SK-N-SH (cell line): ENCODE results near the gene RPH3AL. TPM values are rescaled to one million over a fixed set of nuclear protein-coding genes. Genes with fewer than 3 reads are reported as not detected.

ENCODE experiments used
- CTCF ChIA-PET: fragments of 300-600, 350-600 bp; formaldehyde crosslinking; extraction: SDS; loops from one replicate; lab custom pipeline; 2021; lab: Yijun Ruan, JAX
- POLR2A ChIA-PET: fragments of 350-600 bp; sonication (Branson Sonifier 250); formaldehyde crosslinking; extraction: SDS; loops from one replicate; lab custom pipeline; 2020; ENCODE audit warnings: antibody characterized with exemption, inconsistent platforms; lab: Yijun Ruan, JAX
- DNase-seq: peaks from one replicate; pipeline ENCODE4 v3.0.0; 2012
- H2AFZ ChIP-seq: fragments of 200-600 bp; sonication (generic); 2 replicates; pipeline ENCODE4 v1.8.1; 2016; ENCODE audit warnings: antibody characterized with exemption, mild to moderate bottlenecking, low read depth
- H3F3A ChIP-seq: fragments of 200-600 bp; sonication (generic); replicated peaks from 2 replicates; pipeline ENCODE3; 2016; ENCODE audit warnings: antibody characterized with exemption, mild to moderate bottlenecking; ENCODE audit not compliant: insufficient read depth
- H3K27ac ChIP-seq, 2 experiments: fragments of 200-500 bp in 1 of 2; fragments of 200-600 bp in 1 of 2; sonication (Bioruptor generic) in 1 of 2; sonication (generic), shearing (Covaris generic) in 1 of 2; 2 replicates each; pipeline versions ENCODE4 v1.5.1 to v1.6.1; 2014 to 2016; ENCODE audit warnings: low read depth in 2 of 2, inconsistent platforms in 1 of 2, low read length in 1 of 2, mild to moderate bottlenecking in 1 of 2, mixed read lengths in 1 of 2
- H3K27me3 ChIP-seq: fragments of 200-600 bp; sonication (generic), shearing (Covaris generic); 2 replicates; pipeline ENCODE4 v1.6.1; 2016; ENCODE audit warnings: mixed run types; ENCODE audit not compliant: insufficient read depth
- H3K36me3 ChIP-seq, 2 experiments: fragments of 200-500 bp in 1 of 2; fragments of 200-600 bp in 1 of 2; sonication (Bioruptor generic) in 1 of 2; sonication (generic) in 1 of 2; replicated peaks in 1 of 2; 2 replicates each; pipeline versions ENCODE3 to v1.5.1; 2014 to 2016; ENCODE audit warnings: low read length in 1 of 2, mild to moderate bottlenecking in 1 of 2; ENCODE audit not compliant: insufficient read depth in 2 of 2, control insufficient read depth in 1 of 2
- H3K4me1 ChIP-seq, 2 experiments: fragments of 200-500 bp in 1 of 2; fragments of 200-600 bp in 1 of 2; sonication (Bioruptor generic) in 1 of 2; sonication (generic), shearing (Covaris generic) in 1 of 2; 2 replicates each; pipeline versions ENCODE4 v1.5.1 to v1.6.1; 2014 to 2016; ENCODE audit warnings: low read depth in 1 of 2, low read length in 1 of 2, mixed run types in 1 of 2; ENCODE audit not compliant: insufficient read depth in 2 of 2, control insufficient read depth in 1 of 2
- H3K4me2 ChIP-seq: fragments of 200-600 bp; sonication (generic), shearing (Covaris generic); 2 replicates; pipeline ENCODE4 v1.6.1; 2017; ENCODE audit warnings: mixed run types
- H3K4me3 ChIP-seq, 2 experiments: fragments of 200-500 bp in 1 of 2; fragments of 200-600 bp in 1 of 2; sonication (Bioruptor generic) in 1 of 2; sonication (generic), shearing (Covaris generic) in 1 of 2; 2 replicates each; pipeline versions ENCODE4 v1.5.1 to v1.8.1; 2014 to 2016; ENCODE audit warnings: low read depth in 2 of 2, inconsistent platforms in 1 of 2, low read length in 1 of 2, mild to moderate bottlenecking in 1 of 2, mixed read lengths in 1 of 2, moderate library complexity in 1 of 2
- H3K79me2 ChIP-seq: fragments of 200-600 bp; sonication (generic); 2 replicates; pipeline ENCODE4 v1.8.1; 2017; ENCODE audit warnings: mild to moderate bottlenecking; ENCODE audit not compliant: insufficient read depth
- H3K9ac ChIP-seq: fragments of 200-600 bp; sonication (generic); 2 replicates; pipeline ENCODE4 v1.6.1; 2017; ENCODE audit warnings: mixed run types
- H3K9me2 ChIP-seq: fragments of 200-600 bp; sonication (generic); 2 replicates; pipeline ENCODE4 v1.6.1; 2017; ENCODE audit warnings: mixed run types
- H3K9me3 ChIP-seq: fragments of 200-600 bp; sonication (generic); 2 replicates; pipeline ENCODE4 v1.6.1; 2017; ENCODE audit warnings: mixed run types, mild to moderate bottlenecking, moderate library complexity
- H4K20me1 ChIP-seq: fragments of 200-600 bp; sonication (generic); 2 replicates; pipeline ENCODE4 v1.6.1; 2017; ENCODE audit warnings: mild to moderate bottlenecking, mixed run types; ENCODE audit not compliant: insufficient read depth
- CHD2 ChIP-seq: fragments of 150-350 bp; IDR thresholded peaks from 2 replicates; pipeline ENCODE4 v1.6.1; 2018; ENCODE audit warnings: low read length; ENCODE audit not compliant: partially characterized antibody
- ELF1 ChIP-seq: IDR thresholded peaks from 2 replicates; pipeline ENCODE4 v1.4.0; 2012
- FOXJ3 ChIP-seq: sonication (generic); formaldehyde crosslinking; IDR thresholded peaks from 2 replicates; pipeline ENCODE4 v1.5.1; 2020; ENCODE audit warnings: mild to moderate bottlenecking, missing genetic modification reagents
- MEF2A ChIP-seq: IDR thresholded peaks from 2 replicates; pipeline ENCODE4 v1.4.0; 2012; ENCODE audit warnings: low read depth, borderline replicate concordance
- MXI1 ChIP-seq: IDR thresholded peaks from 2 replicates; pipeline ENCODE4 v1.6.1; 2012; ENCODE audit warnings: mild to moderate bottlenecking, low read depth, low read length, improper control_type of control experiment
- NRF1 ChIP-seq: IDR thresholded peaks from 2 replicates; pipeline ENCODE4 v1.6.1; 2012; ENCODE audit warnings: low read depth, mild to moderate bottlenecking, low read length
- POLR2AphosphoS5 ChIP-seq: IDR thresholded peaks from 2 replicates; pipeline ENCODE4 v1.6.1; 2012; ENCODE audit warnings: low read depth, low read length
- RFX5 ChIP-seq: IDR thresholded peaks from 2 replicates; pipeline ENCODE4 v1.6.1; 2012; ENCODE audit warnings: mild to moderate bottlenecking, improper control_type of control experiment, low read length
- RXRA ChIP-seq: IDR thresholded peaks from 2 replicates; pipeline ENCODE4 v1.4.0; 2012; ENCODE audit warnings: low read depth, mild to moderate bottlenecking, borderline replicate concordance
- WGBS: methylation state at CpG from one replicate; pipeline ENCODE4 v1.1.6; 2017; ENCODE audit warnings: low lambda C conversion rate; 5-methylcytosine and 5-hydroxymethylcytosine counted together
- polyA plus RNA-seq, 3 experiments: library from polyadenylated mRNA; depleted of rRNA; stranded (reverse); fragments of >200 nt; gene quantifications; 2 replicates each; pipeline ENCODE4 v1.2.3, GENCODE V29; 2012
- TF ChIP-seq, protein P1 (sequence below): IDR thresholded peaks from 2 replicates; pipeline ENCODE4 v1.4.0; 2012; ENCODE audit warnings: low read depth
- TF ChIP-seq, protein P2 (sequence below): IDR thresholded peaks from 2 replicates; pipeline ENCODE4 v1.6.1; 2012; ENCODE audit warnings: mild to moderate bottlenecking, low read depth, low read length, moderate library complexity

Gene RPH3AL
- polyA plus RNA-seq, 1 of the 3 experiments (the other 2 are of a cell fraction) = 2.9 TPM

DNA sequence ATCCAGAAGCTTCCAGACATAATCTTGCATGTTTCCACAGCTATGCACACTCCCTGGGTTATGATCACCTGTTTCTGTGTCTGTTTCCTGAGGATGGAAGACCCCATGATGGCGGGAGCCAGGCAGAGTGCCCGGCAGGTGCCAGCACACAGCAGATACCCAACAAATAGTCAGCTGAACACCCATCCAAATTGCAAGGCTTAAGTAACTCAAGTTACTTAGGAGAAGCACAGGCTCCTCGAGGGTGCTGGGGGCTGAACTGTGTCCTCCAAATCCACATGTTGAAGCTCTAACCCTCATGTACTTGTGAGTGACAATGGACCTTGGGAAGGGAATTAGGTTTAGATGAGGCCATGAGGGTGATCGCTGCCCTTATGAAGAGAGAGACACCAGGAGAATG lies 91.7 kb downstream of the RPH3AL start:
- H3K4me2 ChIP-seq = no peak overlapping the region
- H3K4me3 ChIP-seq = no peak overlapping the region
- 39% methylated on average over 4 of the region's 4 CpGs for WGBS
- no peaks in the 10 kb centered on the region for H3K79me2 ChIP-seq
- no peak overlapping the region for H3K9ac ChIP-seq
- CTCF ChIA-PET = interaction anchor here (1.1 to 1.5 kb wide), 2 partner anchors 36 to 48 kb away, joined by 4 to 5 read pairs; no protein-coding TSS in a partner anchor
- H3K4me1 ChIP-seq = peaks cover 0 to 13% of the 10 kb centered on the region in 2 experiments; a peak in 1 of 4 replicates
- no peaks in the 10 kb centered on the region for H3K36me3 ChIP-seq
- no peak overlapping the region for H2AFZ ChIP-seq
- no peaks in the 10 kb centered on the region for H3F3A ChIP-seq
- no peaks in the 10 kb centered on the region for H3K9me3 ChIP-seq
- no peaks in the 10 kb centered on the region for H3K27me3 ChIP-seq
- no peak for DNase-seq
- no peak for TF ChIP-seq POLR2AphosphoS5
- no peak for TF ChIP-seq NRF1
- TF ChIP-seq, protein P1, sequence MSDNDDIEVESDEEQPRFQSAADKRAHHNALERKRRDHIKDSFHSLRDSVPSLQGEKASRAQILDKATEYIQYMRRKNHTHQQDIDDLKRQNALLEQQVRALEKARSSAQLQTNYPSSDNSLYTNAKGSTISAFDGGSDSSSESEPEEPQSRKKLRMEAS = no peak
- no peak for TF ChIP-seq MEF2A
- TF ChIP-seq, protein P2, sequence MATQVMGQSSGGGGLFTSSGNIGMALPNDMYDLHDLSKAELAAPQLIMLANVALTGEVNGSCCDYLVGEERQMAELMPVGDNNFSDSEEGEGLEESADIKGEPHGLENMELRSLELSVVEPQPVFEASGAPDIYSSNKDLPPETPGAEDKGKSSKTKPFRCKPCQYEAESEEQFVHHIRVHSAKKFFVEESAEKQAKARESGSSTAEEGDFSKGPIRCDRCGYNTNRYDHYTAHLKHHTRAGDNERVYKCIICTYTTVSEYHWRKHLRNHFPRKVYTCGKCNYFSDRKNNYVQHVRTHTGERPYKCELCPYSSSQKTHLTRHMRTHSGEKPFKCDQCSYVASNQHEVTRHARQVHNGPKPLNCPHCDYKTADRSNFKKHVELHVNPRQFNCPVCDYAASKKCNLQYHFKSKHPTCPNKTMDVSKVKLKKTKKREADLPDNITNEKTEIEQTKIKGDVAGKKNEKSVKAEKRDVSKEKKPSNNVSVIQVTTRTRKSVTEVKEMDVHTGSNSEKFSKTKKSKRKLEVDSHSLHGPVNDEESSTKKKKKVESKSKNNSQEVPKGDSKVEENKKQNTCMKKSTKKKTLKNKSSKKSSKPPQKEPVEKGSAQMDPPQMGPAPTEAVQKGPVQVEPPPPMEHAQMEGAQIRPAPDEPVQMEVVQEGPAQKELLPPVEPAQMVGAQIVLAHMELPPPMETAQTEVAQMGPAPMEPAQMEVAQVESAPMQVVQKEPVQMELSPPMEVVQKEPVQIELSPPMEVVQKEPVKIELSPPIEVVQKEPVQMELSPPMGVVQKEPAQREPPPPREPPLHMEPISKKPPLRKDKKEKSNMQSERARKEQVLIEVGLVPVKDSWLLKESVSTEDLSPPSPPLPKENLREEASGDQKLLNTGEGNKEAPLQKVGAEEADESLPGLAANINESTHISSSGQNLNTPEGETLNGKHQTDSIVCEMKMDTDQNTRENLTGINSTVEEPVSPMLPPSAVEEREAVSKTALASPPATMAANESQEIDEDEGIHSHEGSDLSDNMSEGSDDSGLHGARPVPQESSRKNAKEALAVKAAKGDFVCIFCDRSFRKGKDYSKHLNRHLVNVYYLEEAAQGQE = no peak
- no peak for TF ChIP-seq ELF1
- TF ChIP-seq RFX5 = no peak
- no peak for TF ChIP-seq FOXJ3
- TF ChIP-seq MXI1 = no peak
- TF ChIP-seq, all 33 proteins: peak for 0
- no peak overlapping the region for H3K27ac ChIP-seq
- POLR2A ChIA-PET = no interaction called here
- no peaks in the 10 kb centered on the region for H4K20me1 ChIP-seq
- H3K9me2 ChIP-seq = no peaks in the 10 kb centered on the region

DNA sequence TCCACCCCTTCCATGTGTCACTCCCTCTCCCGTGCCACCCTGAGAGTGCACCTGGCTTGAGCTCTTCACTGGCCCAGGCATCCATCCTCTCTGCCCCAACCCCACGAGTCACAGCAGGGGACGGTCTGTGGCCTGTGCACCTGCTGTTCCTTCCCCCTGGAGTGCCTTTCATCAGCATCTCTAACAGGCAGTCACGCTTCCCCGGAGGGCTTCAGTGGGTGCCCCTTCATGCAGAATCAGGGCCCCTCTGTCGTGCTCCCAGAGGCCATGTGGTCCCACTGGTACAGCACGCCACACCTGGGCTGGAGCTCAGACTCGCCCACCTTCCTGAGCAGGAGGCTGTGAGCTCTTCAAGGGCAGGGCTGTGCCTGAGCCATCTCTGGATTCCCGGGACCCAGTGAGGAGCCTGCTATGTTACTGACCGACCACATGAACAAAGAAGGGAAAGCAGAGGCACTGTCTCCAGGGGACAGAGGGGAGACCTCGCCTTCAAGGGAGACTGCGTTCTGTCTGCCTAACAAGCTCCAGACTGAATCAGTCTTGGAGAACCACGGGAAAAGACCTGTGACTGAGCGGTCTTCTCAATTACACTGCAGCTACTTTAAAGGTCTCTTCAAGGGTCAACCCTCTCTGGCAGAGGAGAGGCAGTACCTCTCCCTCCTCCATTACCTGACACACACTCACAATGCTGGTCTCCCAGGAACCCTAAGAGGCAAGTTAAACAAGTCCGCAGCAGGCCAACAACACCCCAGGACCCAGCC lies 92.4 kb downstream of the RPH3AL start:
- Histone ChIP-seq H3F3A (no peaks in the 10 kb centered on the region), H3K9me2 (no peaks in the 10 kb centered on the region), H3K4me1 (peaks cover 0 to 13% of the 10 kb centered on the region in 2 experiments; a peak in 1 of 4 replicates), H3K4me2 (no peak overlapping the region), H3K4me3 (no peak overlapping the region), H3K27me3 (no peaks in the 10 kb centered on the region), H2AFZ (no peak overlapping the region), H3K9me3 (no peaks in the 10 kb centered on the region), H3K27ac (no peak overlapping the region), H3K36me3 (no peaks in the 10 kb centered on the region), H4K20me1 (no peaks in the 10 kb centered on the region), H3K79me2 (no peaks in the 10 kb centered on the region), H3K9ac (no peak overlapping the region)
- TF ChIP-seq CHD2 = no peak
- TF ChIP-seq, protein P1 = no peak
- TF ChIP-seq, protein P2 = no peak
- TF ChIP-seq RXRA = no peak
- no peak for TF ChIP-seq NRF1
- no peak for TF ChIP-seq MXI1
- ChIA-PET CTCF (interaction anchor here (1.1 to 1.5 kb wide), 2 partner anchors 36 to 49 kb away, joined by 4 to 5 read pairs; no protein-coding TSS in a partner anchor), POLR2A (no interaction called here)
- WGBS = 63% methylated on average over 13 of the region's 15 CpGs
- no peak for DNase-seq
